ENCODE results near the gene ZBTB7C.

The ZBTB7C gene

GRCh38 chr18:48356909-48357631, 52.1 kb downstream of the ZBTB7C start:
- TF ChIP-seq SUZ12 (IDR thresholded peaks at IDR 0.05; ENCODE audit: extremely low read depth, insufficient read depth, insufficient read length): no peak
- no peak for TF ChIP-seq ZNF274 (IDR thresholded peaks at IDR 0.05; ENCODE audit: low read depth, low read length)
- no peak for TF ChIP-seq YY1 (IDR thresholded peaks at IDR 0.05; ENCODE audit: insufficient read depth, insufficient read length)
- Histone ChIP-seq H3K36me3 (ENCODE audit: insufficient read depth, insufficient read length, low read length) (no peaks in the 10 kb centered on the region), H3K9me3 (ENCODE audit: insufficient read depth, low read length) (no peaks in the 10 kb centered on the region), H3K4me1 (ENCODE audit: insufficient read depth, insufficient read length) (peaks cover 16% of the 10 kb centered on the region), H3K4me3 (ENCODE audit: insufficient read length, low read depth) (no peak overlapping the region), H3K9ac (ENCODE audit: insufficient read length, low read depth) (peak overlapping the region; percentile 61), H3K27me3 (ENCODE audit: insufficient read depth, insufficient read length) (peaks cover 4% of the 10 kb centered on the region)
- no peak for DNase-seq (ENCODE audit: low read depth, low spot score)

GRCh38 chr18:48356151-48356745, 52.9 kb downstream of the ZBTB7C start:
- Histone ChIP-seq H3K9me3 (ENCODE audit: insufficient read depth, low read length) (no peaks in the 10 kb centered on the region), H3K4me3 (ENCODE audit: insufficient read length, low read depth) (no peak overlapping the region), H3K36me3 (ENCODE audit: insufficient read depth, insufficient read length, low read length) (no peaks in the 10 kb centered on the region), H3K4me1 (ENCODE audit: insufficient read depth, insufficient read length) (peaks cover 16% of the 10 kb centered on the region), H3K27me3 (ENCODE audit: insufficient read depth, insufficient read length) (peaks cover 4% of the 10 kb centered on the region), H3K9ac (ENCODE audit: insufficient read length, low read depth) (peak overlapping the region; percentile 61)
- TF ChIP-seq SUZ12 (IDR thresholded peaks at IDR 0.05; ENCODE audit: extremely low read depth, insufficient read depth, insufficient read length): no peak
- no peak for TF ChIP-seq ZNF274 (IDR thresholded peaks at IDR 0.05; ENCODE audit: low read depth, low read length)
- no peak for TF ChIP-seq YY1 (IDR thresholded peaks at IDR 0.05; ENCODE audit: insufficient read depth, insufficient read length)
- no peak for DNase-seq (ENCODE audit: low read depth, low spot score)

- Histone ChIP-seq H3K9ac (ENCODE audit: insufficient read length, low read depth) (no peak overlapping the region), H3K4me1 (ENCODE audit: insufficient read depth, insufficient read length) (peaks cover 16% of the 10 kb centered on the region), H3K9me3 (ENCODE audit: insufficient read depth, low read length) (no peaks in the 10 kb centered on the region), H3K36me3 (ENCODE audit: insufficient read depth, insufficient read length, low read length) (no peaks in the 10 kb centered on the region), H3K4me3 (ENCODE audit: insufficient read length, low read depth) (no peak overlapping the region), H3K27me3 (ENCODE audit: insufficient read depth, insufficient read length) (peaks cover 4% of the 10 kb centered on the region)
- no peak for DNase-seq (ENCODE audit: low read depth, low spot score)
- TF ChIP-seq YY1 (IDR thresholded peaks at IDR 0.05; ENCODE audit: insufficient read depth, insufficient read length): no peak
- TF ChIP-seq SUZ12 (IDR thresholded peaks at IDR 0.05; ENCODE audit: extremely low read depth, insufficient read depth, insufficient read length): no peak
- TF ChIP-seq ZNF274 (IDR thresholded peaks at IDR 0.05; ENCODE audit: low read depth, low read length): no peak
These were observed 53.7 kb downstream of the ZBTB7C start for GRCh38 chr18:48355276-48356115.

DNA sequence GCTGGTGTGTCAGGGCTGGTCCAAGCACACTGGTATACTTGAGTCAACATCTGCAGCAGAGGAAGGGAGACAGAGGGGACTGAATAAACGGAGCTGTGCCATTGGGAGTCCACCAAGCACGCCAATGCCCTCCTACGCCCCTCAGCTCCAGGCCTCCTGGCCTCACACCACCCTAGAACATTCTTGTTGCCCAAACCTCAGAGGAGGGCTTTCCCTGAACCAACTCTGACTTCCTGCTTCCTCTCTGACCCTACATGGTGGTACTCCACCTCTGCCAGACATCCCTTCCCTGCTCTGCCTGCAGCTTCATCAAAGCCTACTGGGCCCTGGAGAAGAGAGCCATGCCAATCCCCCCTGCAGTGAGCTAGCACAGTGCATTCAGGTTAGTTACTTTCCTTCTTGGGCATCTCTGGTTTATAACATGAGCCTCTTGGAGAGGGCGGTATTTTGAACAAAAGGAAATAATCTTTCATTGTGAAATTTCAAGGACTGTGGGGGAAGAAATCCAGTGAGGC, 54.4 kb downstream of the ZBTB7C start:
- H3K4me1 ChIP-seq (ENCODE audit: insufficient read depth, insufficient read length): peaks cover 16% of the 10 kb centered on the region
- H3K27me3 ChIP-seq (ENCODE audit: insufficient read depth, insufficient read length): peaks cover 4% of the 10 kb centered on the region
- TF ChIP-seq YY1 (IDR thresholded peaks at IDR 0.05; ENCODE audit: insufficient read depth, insufficient read length): no peak
- TF ChIP-seq SUZ12 (IDR thresholded peaks at IDR 0.05; ENCODE audit: extremely low read depth, insufficient read depth, insufficient read length): no peak
- TF ChIP-seq ZNF274 (IDR thresholded peaks at IDR 0.05; ENCODE audit: low read depth, low read length): no peak
- H3K9ac ChIP-seq (ENCODE audit: insufficient read length, low read depth): no peak overlapping the region
- no peaks in the 10 kb centered on the region for H3K36me3 ChIP-seq (ENCODE audit: insufficient read depth, insufficient read length, low read length)
- H3K4me3 ChIP-seq (ENCODE audit: insufficient read length, low read depth): no peak overlapping the region
- DNase-seq (ENCODE audit: low read depth, low spot score): no peak
- H3K9me3 ChIP-seq (ENCODE audit: insufficient read depth, low read length): no peaks in the 10 kb centered on the region

DNA sequence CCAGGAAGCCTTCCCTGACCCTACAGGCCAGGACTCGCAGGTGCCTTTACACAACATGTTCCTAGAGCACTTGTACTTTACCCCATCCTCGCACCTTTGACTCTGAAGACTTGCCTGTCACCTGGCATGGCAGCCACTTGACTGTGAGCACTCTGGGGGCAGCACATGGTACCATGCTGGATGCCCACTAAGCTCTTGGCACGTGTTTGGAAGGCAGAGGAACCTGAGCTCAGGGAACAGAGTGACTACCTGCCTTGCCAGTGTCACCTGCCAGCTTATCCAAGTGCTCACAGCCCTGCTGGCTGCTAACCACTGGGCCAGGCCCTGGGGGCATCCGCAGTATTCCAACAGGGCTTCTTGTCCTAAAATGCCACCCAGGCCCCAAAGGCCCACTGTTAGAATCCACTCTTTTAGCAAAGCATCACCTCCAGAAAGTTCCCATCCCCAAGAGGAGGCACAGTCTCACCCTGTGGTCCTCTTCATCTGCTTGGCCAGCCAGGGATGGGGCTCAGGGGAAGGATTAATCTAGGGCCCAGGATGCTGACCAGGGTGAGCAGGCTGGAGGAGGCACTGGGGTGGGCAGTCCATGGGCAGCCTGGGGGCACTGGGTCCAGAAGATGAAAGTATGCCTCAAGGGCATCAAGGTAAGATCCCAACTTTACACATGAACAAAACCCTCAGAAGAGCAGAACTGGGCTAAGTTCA, 57.0 kb downstream of the ZBTB7C start:
- Histone ChIP-seq H3K27me3 (ENCODE audit: insufficient read depth, insufficient read length) (peaks cover 4% of the 10 kb centered on the region), H3K4me3 (ENCODE audit: insufficient read length, low read depth) (no peak overlapping the region), H3K9me3 (ENCODE audit: insufficient read depth, low read length) (no peaks in the 10 kb centered on the region), H3K4me1 (ENCODE audit: insufficient read depth, insufficient read length) (peaks cover 21% of the 10 kb centered on the region), H3K36me3 (ENCODE audit: insufficient read depth, insufficient read length, low read length) (no peaks in the 10 kb centered on the region), H3K9ac (ENCODE audit: insufficient read length, low read depth) (no peak overlapping the region)
- DNase-seq (ENCODE audit: low read depth, low spot score): no peak
- no peak for TF ChIP-seq YY1 (IDR thresholded peaks at IDR 0.05; ENCODE audit: insufficient read depth, insufficient read length)
- TF ChIP-seq ZNF274 (IDR thresholded peaks at IDR 0.05; ENCODE audit: low read depth, low read length): no peak
- no peak for TF ChIP-seq SUZ12 (IDR thresholded peaks at IDR 0.05; ENCODE audit: extremely low read depth, insufficient read depth, insufficient read length)

DNA sequence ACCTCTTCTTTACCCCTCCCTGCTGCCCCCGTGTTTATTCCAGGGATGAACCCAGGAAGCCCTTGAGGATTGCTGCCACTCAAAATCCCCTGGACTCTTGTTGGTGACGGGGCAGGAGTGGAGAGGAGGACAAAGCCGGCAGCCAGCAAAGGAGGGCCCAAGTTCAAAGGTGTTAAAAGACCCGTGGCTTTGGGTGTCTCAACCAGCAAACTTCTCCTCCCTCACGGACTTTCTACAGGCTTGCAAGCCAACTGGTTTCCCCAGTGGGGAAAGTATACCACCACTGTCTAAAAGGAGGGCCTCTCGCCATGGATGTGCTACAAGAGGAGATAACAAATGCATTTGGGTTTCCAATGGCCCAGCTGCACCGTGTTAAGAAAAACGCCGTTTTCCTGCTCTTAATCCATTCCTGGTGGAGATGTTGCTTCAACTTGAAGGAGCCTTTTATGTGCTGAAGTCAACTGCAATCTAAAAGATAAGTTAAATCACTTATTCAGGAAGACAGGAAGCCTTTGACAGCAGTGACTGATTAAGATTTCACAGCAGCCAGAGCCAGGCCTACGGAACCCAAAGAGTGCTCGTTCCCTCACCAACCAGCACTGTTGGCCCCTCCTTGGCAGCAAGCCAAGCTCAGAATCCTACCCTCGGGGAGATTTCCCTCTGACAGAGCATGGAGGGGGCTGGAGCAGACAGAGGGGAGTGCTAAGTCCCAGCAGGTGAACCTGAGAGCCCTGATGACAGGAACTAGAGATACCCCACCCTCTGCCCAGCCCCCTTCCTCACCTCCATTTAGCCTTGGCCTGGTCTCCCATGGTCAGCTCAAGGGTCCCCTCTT, 57.8 kb downstream of the ZBTB7C start:
- no peak overlapping the region for H3K4me3 ChIP-seq (ENCODE audit: insufficient read length, low read depth)
- no peaks in the 10 kb centered on the region for H3K36me3 ChIP-seq (ENCODE audit: insufficient read depth, insufficient read length, low read length)
- no peaks in the 10 kb centered on the region for H3K9me3 ChIP-seq (ENCODE audit: insufficient read depth, low read length)
- TF ChIP-seq YY1 (IDR thresholded peaks at IDR 0.05; ENCODE audit: insufficient read depth, insufficient read length) (no peak), SUZ12 (IDR thresholded peaks at IDR 0.05; ENCODE audit: extremely low read depth, insufficient read depth, insufficient read length) (no peak), ZNF274 (IDR thresholded peaks at IDR 0.05; ENCODE audit: low read depth, low read length) (no peak)
- peaks cover 16% of the 10 kb centered on the region for H3K4me1 ChIP-seq (ENCODE audit: insufficient read depth, insufficient read length)
- H3K9ac ChIP-seq (ENCODE audit: insufficient read length, low read depth): no peak overlapping the region
- peaks cover 4% of the 10 kb centered on the region for H3K27me3 ChIP-seq (ENCODE audit: insufficient read depth, insufficient read length)
- DNase-seq (ENCODE audit: low read depth, low spot score): no peak

Data from NT2/D1 (cell line).